HepG2 (cell line): ENCODE data around the gene POLR1H. TPM values are rescaled to one million over a fixed set of nuclear protein-coding genes. Genes with fewer than 3 reads are reported as not detected.

Experiments
- ATF3 ChIP-seq: sonication (generic); formaldehyde crosslinking; IDR thresholded peaks from 2 replicates; pipeline ENCODE4 v1.4.0; 2020; ENCODE audit warnings: missing genetic modification reagents
- CBX2 ChIP-seq, 2 experiments: fragments of 200-600 bp in 1 of 2; sonication (generic); formaldehyde crosslinking in 1 of 2; IDR thresholded peaks; 2 replicates each; pipeline versions ENCODE4 v1.7.0 to v1.8.1; 2018 to 2022; ENCODE audit warnings: low read depth in 2 of 2, low read length in 1 of 2, mild to moderate bottlenecking in 1 of 2, missing genetic modification reagents in 1 of 2
- CEBPB ChIP-seq: IDR thresholded peaks from 2 replicates; pipeline ENCODE4 v1.6.1; 2011; ENCODE audit warnings: low read depth, low read length, improper control_type of control experiment, borderline replicate concordance
- CSRNP1 ChIP-seq: sonication (generic); formaldehyde crosslinking; IDR thresholded peaks from 2 replicates; pipeline ENCODE4 v1.8.1; 2023; ENCODE audit warnings: mild to moderate bottlenecking, missing genetic modification reagents
- ESRRA ChIP-seq: sonication (generic); formaldehyde crosslinking; IDR thresholded peaks from 2 replicates; pipeline ENCODE4 v1.5.1; 2020; ENCODE audit warnings: mild to moderate bottlenecking, low read depth, missing genetic modification reagents
- FIP1L1 ChIP-seq: fragments of 200-400 bp; formaldehyde crosslinking; IDR thresholded peaks from 2 replicates; pipeline ENCODE4 v1.6.1; 2018; ENCODE audit warnings: low read depth, mild to moderate bottlenecking, low read length, moderate library complexity, borderline replicate concordance; ENCODE audit not compliant: insufficient read depth
- GFI1 ChIP-seq: sonication (generic); formaldehyde crosslinking; IDR thresholded peaks from 2 replicates; pipeline ENCODE4 v1.5.0; 2020; ENCODE audit warnings: missing genetic modification reagents, mild to moderate bottlenecking, borderline replicate concordance
- HHEX ChIP-seq: IDR thresholded peaks from 2 replicates; pipeline ENCODE4 v1.6.1; 2016; ENCODE audit warnings: control low read depth
- KDM5B ChIP-seq: sonication (generic); formaldehyde crosslinking; IDR thresholded peaks from 2 replicates; pipeline ENCODE4 v1.4.0; 2020; ENCODE audit warnings: missing genetic modification reagents, mild to moderate bottlenecking, borderline replicate concordance
- NFE2L2 ChIP-seq: fragments of 150-350 bp; IDR thresholded peaks from 2 replicates; pipeline ENCODE4 v1.6.1; 2014; ENCODE audit warnings: low read length
- NFIC ChIP-seq: IDR thresholded peaks from 2 replicates; pipeline ENCODE4 v1.6.1; 2012; ENCODE audit warnings: mild to moderate bottlenecking, low read length, inconsistent platforms
- PBX2 ChIP-seq: IDR thresholded peaks from 2 replicates; pipeline ENCODE4 v1.6.1; 2016; ENCODE audit warnings: control low read depth
- SP140L ChIP-seq: sonication (generic); formaldehyde crosslinking; IDR thresholded peaks from 2 replicates; pipeline ENCODE4 v1.4.0; 2020; ENCODE audit warnings: missing genetic modification reagents, borderline replicate concordance
- ZFP36 ChIP-seq: fragments of 150-350 bp; IDR thresholded peaks from 2 replicates; pipeline ENCODE4 v1.6.1; 2018; ENCODE audit warnings: borderline replicate concordance, low read length, low read depth; ENCODE audit not compliant: partially characterized antibody
- ZNF17 ChIP-seq: sonication (generic); formaldehyde crosslinking; IDR thresholded peaks from 2 replicates; pipeline ENCODE4 v1.5.0; 2020; ENCODE audit warnings: mild to moderate bottlenecking, missing genetic modification reagents
- ZNF414 ChIP-seq: sonication (generic); formaldehyde crosslinking; IDR thresholded peaks from 2 replicates; pipeline ENCODE4 v1.5.0; 2020; ENCODE audit warnings: missing genetic modification reagents
- ZNF432 ChIP-seq: sonication (generic); formaldehyde crosslinking; IDR thresholded peaks from 2 replicates; pipeline ENCODE4 v1.5.0; 2020; ENCODE audit warnings: missing genetic modification reagents, mild to moderate bottlenecking, borderline replicate concordance
- ZNF460 ChIP-seq: sonication (generic); formaldehyde crosslinking; IDR thresholded peaks from 2 replicates; pipeline ENCODE4 v1.5.1; 2020; ENCODE audit warnings: missing genetic modification reagents, mild to moderate bottlenecking, borderline replicate concordance
- ZNF569 ChIP-seq: sonication (generic); formaldehyde crosslinking; IDR thresholded peaks from 2 replicates; pipeline ENCODE4 v1.5.0; 2020; ENCODE audit warnings: mild to moderate bottlenecking, missing genetic modification reagents, moderate library complexity, borderline replicate concordance
- ZNF598 ChIP-seq: sonication (generic); formaldehyde crosslinking; IDR thresholded peaks from 2 replicates; pipeline ENCODE4 v1.5.1; 2020; ENCODE audit warnings: mild to moderate bottlenecking, missing genetic modification reagents, borderline replicate concordance
- ZNF800 ChIP-seq: sonication (generic); formaldehyde crosslinking; IDR thresholded peaks from 2 replicates; pipeline ENCODE4 v1.4.0; 2020; ENCODE audit warnings: missing genetic modification reagents
- polyA plus RNA-seq, 8 experiments: library from polyadenylated mRNA; depleted of rRNA in 3 of 8; stranded (reverse) in 7 of 8; unstranded in 1 of 8; fragments of >200 nt; fragmentation: Illumina TruSeq in 4 of 8; extraction: Trizol in 4 of 8; gene quantifications; 2 replicates each; pipeline versions ENCODE4 v1.2.1 to v1.2.3, GENCODE V29; 2011 to 2016; ENCODE audit warnings: low read depth in 4 of 8, missing spikeins in 1 of 8, mixed read lengths in 1 of 8; ENCODE audit not compliant: insufficient read depth in 1 of 8
- total RNA-seq, 5 experiments: library from RNA; depleted of rRNA; stranded (reverse); fragments of >200 nt; fragmentation: Illumina TruSeq; extraction: Trizol; gene quantifications; 2 replicates each; pipeline ENCODE4 v1.2.3, GENCODE V29; 2016; ENCODE audit warnings: low read depth in 1 of 5

POLR1H gene
- total and polyA plus RNA-seq, 2 of the 13 experiments (the other 11 are each of a cell fraction or from before 2014, with no cell fraction given) = 61.4 to 79.8 TPM

GRCh38 chr6:30100585-30101443, 39.7 kb downstream of the POLR1H start (continued):
- TF ChIP-seq ZNF800 = peak; percentile 75
- peak; percentile 24; the same call in 1 of the 2 replicates for TF ChIP-seq ZNF598 (CRISPR knock-in tag)
- no peak for TF ChIP-seq CEBPB
- TF ChIP-seq KDM5B (CRISPR knock-in tag) = peak; percentile 86; the same call in 1 of the 2 replicates
- peak; percentile 58 for TF ChIP-seq ATF3 (CRISPR knock-in tag)
- no peak for TF ChIP-seq ZNF432
- TF ChIP-seq PBX2 (CRISPR knock-in tag) = no peak
- TF ChIP-seq CSRNP1 (CRISPR knock-in tag) = peak; percentile 74; the same call in 1 of the 2 replicates
- TF ChIP-seq ZNF460 (CRISPR knock-in tag) = no peak
- TF ChIP-seq ZNF569 (CRISPR knock-in tag) = no peak
- TF ChIP-seq CBX2 (IDR thresholded peaks at IDR 0.05; ENCODE audit: low read depth, low read length) = no peak
- TF ChIP-seq CBX2 (CRISPR knock-in tag; IDR thresholded peaks at IDR 0.05; ENCODE audit: low read depth) = peak; percentile 88; the same call in 1 of the 2 replicates
- TF ChIP-seq ZNF17 (CRISPR knock-in tag) = no peak
- TF ChIP-seq SP140L (CRISPR knock-in tag) = no peak
- TF ChIP-seq ZNF414 (CRISPR knock-in tag) = peak; percentile 73
- TF ChIP-seq HHEX = 0 out of 2 replicates have a peak, but pooled peaks have one; percentile 6
- TF ChIP-seq GFI1 = no peak; the same call in 1 of the 2 replicates
- no peak for TF ChIP-seq ZFP36
- no peak for TF ChIP-seq FIP1L1
- peak; percentile 71; the same call in 1 of the 2 replicates for TF ChIP-seq ESRRA (CRISPR knock-in tag)
- peak; percentile 57; the same call in 1 of the 2 replicates for TF ChIP-seq NFIC
- TF ChIP-seq NFE2L2 = no peak
